Cardiac muscle cell (in vitro differentiated cells and primary cell): ENCODE data around the gene SH2D4B. TPM values are rescaled to one million over a fixed set of nuclear protein-coding genes. Genes with fewer than 3 reads are reported as not detected.

Source experiments
- DNase-seq, 2 donors: peaks; one replicate each; pipeline versions ENCODE4 v3.0.0 to v3.0.0-alpha.2; 2010 to 2017; ENCODE audit warnings: low read depth in 1 of 2, low spot score in 1 of 2
- H3K27ac ChIP-seq: fragments of 200-600 bp; sonication (generic); 2 replicates; pipeline ENCODE4 v1.5.1; 2016
- H3K27me3 ChIP-seq: fragments of 200-600 bp; sonication (generic); 2 replicates; pipeline ENCODE4 v1.6.0; 2016; ENCODE audit warnings: control low read depth
- H3K36me3 ChIP-seq: fragments of 200-600 bp; sonication (generic); 2 replicates; pipeline ENCODE4 v1.5.1; 2016; ENCODE audit warnings: control low read depth
- H3K4me1 ChIP-seq: fragments of 200-600 bp; sonication (generic); 2 replicates; pipeline ENCODE4 v1.8.1; 2017; ENCODE audit warnings: low read depth, mild to moderate bottlenecking, mixed run types
- H3K4me3 ChIP-seq: fragments of 200-600 bp; sonication (generic); 2 replicates; pipeline ENCODE4 v1.5.1; 2016; ENCODE audit warnings: mild to moderate bottlenecking
- H3K9me3 ChIP-seq: fragments of 200-600 bp; sonication (generic); 2 replicates; pipeline ENCODE4 v1.5.1; 2017; ENCODE audit warnings: low read depth, mild to moderate bottlenecking, control low read depth
- polyA plus RNA-seq: library from polyadenylated mRNA; unstranded; fragments of >200 nt; fragmentation: Nextera tagmentation; extraction: Ambion mirVana; gene quantifications from 2 replicates; pipeline ENCODE4 v1.2.1, GENCODE V29; 2016
- total RNA-seq: library from RNA; depleted of rRNA; stranded (reverse); fragments of >200 nt; gene quantifications from 2 replicates; pipeline ENCODE4 v1.2.3, GENCODE V29; 2016
- TF ChIP-seq, protein P1 (sequence below): IDR thresholded peaks from 2 replicates; pipeline ENCODE4 v1.5.1; 2012; ENCODE audit warnings: low read depth, mild to moderate bottlenecking, low read length

The SH2D4B gene
- total and polyA plus RNA-seq, 2 experiments from 2014 or later = not detected

DNA sequence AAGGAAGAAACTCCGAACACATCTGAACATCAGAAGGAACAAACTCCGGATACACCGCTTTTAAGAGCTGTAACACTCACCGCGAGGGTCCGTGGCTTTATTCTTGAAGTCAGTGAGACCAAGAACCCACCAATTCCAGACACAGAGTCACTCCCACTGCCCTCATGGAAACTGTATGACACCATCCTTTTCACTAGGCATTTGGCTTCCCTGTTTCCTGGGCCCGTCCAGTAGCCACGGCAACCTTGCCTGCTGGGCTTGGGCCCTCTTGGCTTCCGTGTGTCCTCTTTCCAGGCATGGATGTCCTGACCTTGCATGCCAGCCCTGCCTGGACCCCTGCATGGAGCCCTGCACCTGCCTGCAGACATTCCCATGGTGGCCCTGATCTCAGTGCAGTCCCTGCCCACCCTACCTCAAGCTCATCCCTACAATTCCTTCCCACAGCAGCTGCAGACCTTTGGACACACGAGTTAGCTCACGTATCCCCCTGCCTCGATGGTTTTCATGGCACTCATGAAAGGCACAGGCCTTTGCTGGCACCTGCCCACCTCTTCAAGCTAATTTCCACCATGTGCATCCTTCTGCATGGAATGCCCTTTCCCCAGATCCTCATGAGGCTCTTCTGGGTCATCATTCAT is 6.7 kb downstream of the SH2D4B start:
- no peak for DNase-seq
- TF ChIP-seq, protein P1, sequence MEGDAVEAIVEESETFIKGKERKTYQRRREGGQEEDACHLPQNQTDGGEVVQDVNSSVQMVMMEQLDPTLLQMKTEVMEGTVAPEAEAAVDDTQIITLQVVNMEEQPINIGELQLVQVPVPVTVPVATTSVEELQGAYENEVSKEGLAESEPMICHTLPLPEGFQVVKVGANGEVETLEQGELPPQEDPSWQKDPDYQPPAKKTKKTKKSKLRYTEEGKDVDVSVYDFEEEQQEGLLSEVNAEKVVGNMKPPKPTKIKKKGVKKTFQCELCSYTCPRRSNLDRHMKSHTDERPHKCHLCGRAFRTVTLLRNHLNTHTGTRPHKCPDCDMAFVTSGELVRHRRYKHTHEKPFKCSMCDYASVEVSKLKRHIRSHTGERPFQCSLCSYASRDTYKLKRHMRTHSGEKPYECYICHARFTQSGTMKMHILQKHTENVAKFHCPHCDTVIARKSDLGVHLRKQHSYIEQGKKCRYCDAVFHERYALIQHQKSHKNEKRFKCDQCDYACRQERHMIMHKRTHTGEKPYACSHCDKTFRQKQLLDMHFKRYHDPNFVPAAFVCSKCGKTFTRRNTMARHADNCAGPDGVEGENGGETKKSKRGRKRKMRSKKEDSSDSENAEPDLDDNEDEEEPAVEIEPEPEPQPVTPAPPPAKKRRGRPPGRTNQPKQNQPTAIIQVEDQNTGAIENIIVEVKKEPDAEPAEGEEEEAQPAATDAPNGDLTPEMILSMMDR = no peak
- H3K36me3 ChIP-seq = no peaks in the 10 kb centered on the region

DNA sequence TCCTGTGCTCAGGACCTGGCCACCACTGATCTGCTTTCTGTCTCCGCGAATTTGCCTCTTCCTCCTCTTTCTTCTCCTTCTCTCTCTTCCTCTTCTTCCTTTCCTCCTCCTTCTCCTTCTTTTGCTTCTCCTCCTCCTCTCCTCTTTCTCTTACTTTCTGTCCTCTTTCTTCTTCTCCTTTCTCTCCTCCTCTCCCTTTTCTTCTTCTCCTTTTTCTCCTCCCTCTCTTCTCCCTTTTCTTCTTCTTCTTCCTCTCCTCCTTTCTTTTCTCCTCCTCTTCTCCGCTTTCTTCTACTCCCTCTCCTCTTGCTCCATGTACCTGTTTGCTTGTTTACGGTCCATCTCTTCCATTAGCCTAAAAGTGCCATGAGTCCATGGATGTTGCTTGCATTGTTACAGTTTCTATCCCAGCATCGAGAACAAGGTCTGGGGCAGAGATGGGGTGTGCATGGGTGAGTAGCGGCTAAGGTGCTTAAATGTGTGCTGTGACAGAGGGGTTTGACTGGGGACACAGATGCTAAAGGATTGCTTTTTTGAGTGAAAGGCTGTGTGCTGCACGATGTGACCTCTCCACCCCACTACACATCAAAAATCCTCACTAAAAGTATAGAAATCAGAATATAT is 7.7 kb downstream of the SH2D4B start:
- H3K9me3 ChIP-seq = no peaks in the 10 kb centered on the region
- no peaks in the 10 kb centered on the region for H3K4me1 ChIP-seq
- no peak overlapping the region for H3K27ac ChIP-seq
- TF ChIP-seq, protein P1 = no peak
- no peaks in the 10 kb centered on the region for H3K27me3 ChIP-seq
- no peak overlapping the region for H3K4me3 ChIP-seq
- H3K36me3 ChIP-seq = no peaks in the 10 kb centered on the region
- DNase-seq = no peak

More for the DNA sequence above, 6.7 kb downstream of the SH2D4B start:
- H3K4me3 ChIP-seq = no peak overlapping the region
- no peak overlapping the region for H3K27ac ChIP-seq
- no peaks in the 10 kb centered on the region for H3K9me3 ChIP-seq
- H3K4me1 ChIP-seq = no peaks in the 10 kb centered on the region
- no peaks in the 10 kb centered on the region for H3K27me3 ChIP-seq

DNA sequence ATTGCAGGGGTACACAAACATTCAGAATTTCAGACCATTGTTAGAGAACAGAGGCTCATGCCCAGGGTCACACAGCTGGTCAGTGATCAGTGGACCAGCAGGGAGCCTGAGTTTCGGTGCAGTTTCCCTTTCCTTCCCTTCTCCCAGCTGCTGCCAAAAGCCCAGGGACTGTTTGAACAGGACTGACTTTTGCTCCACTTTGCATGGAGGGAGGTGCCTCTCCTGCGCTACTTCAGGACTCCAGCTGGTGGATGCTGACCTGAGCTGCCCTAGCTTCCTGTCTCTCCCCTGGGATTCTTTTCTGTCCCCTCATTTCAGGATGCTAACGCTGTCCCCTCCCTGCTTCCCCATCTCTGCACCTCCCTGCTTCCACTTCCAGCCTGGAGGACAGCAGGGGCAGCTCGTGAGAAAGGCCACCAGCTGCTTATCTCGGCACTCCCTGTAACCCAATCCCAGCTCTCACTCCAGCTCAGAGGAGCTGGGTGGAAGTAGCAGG is 14.5 kb downstream of the SH2D4B start:
- peak; percentile 6 to 18 for DNase-seq
- no peak overlapping the region for H3K27ac ChIP-seq
- no peaks in the 10 kb centered on the region for H3K4me1 ChIP-seq
- TF ChIP-seq, protein P1 = no peak
- H3K4me3 ChIP-seq = no peak overlapping the region
- no peaks in the 10 kb centered on the region for H3K27me3 ChIP-seq
- H3K9me3 ChIP-seq = no peaks in the 10 kb centered on the region
- H3K36me3 ChIP-seq = no peaks in the 10 kb centered on the region

DNA sequence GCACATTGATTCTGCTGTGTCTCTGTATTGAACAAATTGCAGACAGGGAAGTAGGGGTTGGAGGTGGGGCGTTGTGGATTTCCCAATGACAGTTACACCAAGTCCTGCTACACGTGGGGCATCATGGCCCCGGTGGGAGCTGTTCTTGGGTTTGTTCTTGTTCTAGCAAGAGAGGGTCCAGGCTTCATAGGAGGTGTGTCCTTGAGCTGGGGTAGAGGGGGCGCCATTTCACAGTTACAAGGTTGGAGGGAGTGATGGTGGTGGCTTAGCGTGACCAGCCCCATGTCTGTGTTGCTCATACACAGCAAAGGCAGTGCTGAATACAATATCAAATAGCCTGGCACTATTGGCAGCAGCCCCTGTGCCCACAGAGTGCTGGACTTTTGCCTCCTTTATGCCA is 15.7 kb downstream of the SH2D4B start:
- no peak for DNase-seq
- H3K27ac ChIP-seq = no peak overlapping the region
- H3K4me3 ChIP-seq = no peak overlapping the region
- no peaks in the 10 kb centered on the region for H3K9me3 ChIP-seq
- H3K4me1 ChIP-seq = no peaks in the 10 kb centered on the region
- no peaks in the 10 kb centered on the region for H3K36me3 ChIP-seq
- H3K27me3 ChIP-seq = no peaks in the 10 kb centered on the region
- TF ChIP-seq, protein P1 = no peak

DNA sequence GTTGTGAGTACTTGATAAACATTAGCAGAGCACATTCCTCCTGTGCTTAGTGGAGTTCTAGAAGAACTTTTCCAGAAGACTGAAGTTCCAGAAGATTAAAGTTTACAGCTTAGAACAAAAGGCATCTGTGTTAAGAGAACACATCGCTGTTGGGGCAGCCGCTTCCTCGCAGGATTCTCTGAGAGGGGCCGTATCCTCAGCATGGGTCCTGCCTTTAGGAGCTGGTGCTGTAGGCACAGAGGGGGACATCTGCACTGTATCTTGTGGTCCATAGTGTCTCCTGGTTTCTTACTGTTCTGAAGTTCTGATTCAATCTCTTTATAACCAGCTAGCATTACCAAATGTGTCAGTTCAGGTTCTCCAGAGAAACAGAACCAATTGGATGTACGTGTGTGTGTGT is 16.3 kb downstream of the SH2D4B start:
- TF ChIP-seq, protein P1 = no peak
- no peak for DNase-seq
- Histone ChIP-seq H3K27me3 (no peaks in the 10 kb centered on the region), H3K9me3 (no peaks in the 10 kb centered on the region), H3K4me1 (no peaks in the 10 kb centered on the region), H3K36me3 (no peaks in the 10 kb centered on the region), H3K4me3 (no peak overlapping the region), H3K27ac (no peak overlapping the region)
